HG03103 (cell line): ENCODE results near the gene CNOT10.
A peak's percentile ranks its signal among the peaks of the same experiment; 100 is the strongest.
"Not testable (repeated sequence)": the region's sequence is repeated elsewhere in the genome, so short reads cannot be mapped to it uniquely, and the experiment has no call there.

ENCODE experiments used
- ATAC-seq: cut with Tn5 transposase; IDR thresholded peaks from one replicate; pipeline ENCODE4 v1.9.1; 2021; ENCODE audit warnings: low read depth; ENCODE audit not compliant: unreplicated experiment

Gene CNOT10, protein sequence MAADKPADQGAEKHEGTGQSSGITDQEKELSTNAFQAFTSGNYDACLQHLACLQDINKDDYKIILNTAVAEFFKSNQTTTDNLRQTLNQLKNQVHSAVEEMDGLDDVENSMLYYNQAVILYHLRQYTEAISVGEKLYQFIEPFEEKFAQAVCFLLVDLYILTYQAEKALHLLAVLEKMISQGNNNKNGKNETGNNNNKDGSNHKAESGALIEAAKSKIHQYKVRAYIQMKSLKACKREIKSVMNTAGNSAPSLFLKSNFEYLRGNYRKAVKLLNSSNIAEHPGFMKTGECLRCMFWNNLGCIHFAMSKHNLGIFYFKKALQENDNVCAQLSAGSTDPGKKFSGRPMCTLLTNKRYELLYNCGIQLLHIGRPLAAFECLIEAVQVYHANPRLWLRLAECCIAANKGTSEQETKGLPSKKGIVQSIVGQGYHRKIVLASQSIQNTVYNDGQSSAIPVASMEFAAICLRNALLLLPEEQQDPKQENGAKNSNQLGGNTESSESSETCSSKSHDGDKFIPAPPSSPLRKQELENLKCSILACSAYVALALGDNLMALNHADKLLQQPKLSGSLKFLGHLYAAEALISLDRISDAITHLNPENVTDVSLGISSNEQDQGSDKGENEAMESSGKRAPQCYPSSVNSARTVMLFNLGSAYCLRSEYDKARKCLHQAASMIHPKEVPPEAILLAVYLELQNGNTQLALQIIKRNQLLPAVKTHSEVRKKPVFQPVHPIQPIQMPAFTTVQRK

DNA sequence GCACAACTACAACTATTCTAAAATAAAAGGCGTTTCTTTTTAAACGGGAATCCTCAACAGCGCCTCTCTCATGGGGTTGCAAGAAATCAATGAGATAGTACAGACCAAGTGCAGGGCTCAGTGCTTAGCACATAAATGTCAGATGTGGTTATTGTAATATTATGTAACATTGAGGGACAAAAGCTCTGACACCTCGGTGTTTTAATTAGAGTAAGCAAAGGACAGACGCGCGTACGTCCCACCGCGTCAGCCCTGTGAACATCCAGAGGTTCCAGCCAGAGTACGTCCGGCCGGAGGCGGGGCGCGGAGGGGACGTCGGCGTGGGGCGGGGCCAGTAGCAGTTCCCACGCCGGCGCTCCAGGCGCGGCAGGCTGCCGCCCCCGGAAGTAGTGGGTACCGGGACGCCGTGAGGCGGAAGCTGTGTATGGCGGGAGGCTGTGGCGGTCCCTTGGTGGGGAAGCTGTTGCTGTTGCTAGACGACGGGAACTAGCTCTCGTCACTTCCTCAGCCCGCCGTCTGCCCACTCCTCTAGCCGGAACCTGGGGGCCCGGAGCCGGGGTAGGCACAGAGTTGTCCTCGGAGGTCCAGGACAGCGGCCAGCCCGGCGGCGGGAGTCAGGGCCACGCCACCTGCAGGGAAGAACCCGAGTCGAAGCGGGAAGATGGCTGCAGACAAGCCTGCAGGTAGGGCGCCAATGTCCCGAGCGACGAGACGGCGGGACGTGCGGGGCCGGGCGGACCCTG, at the start of gene CNOT10:
Gene CNOT10, plus strand, starts transcription at position 389 of the 743 bp plus-strand sequence. Its CDS starts 273 bp downstream, at position 662.
- peak; percentile 97 for ATAC-seq

DNA sequence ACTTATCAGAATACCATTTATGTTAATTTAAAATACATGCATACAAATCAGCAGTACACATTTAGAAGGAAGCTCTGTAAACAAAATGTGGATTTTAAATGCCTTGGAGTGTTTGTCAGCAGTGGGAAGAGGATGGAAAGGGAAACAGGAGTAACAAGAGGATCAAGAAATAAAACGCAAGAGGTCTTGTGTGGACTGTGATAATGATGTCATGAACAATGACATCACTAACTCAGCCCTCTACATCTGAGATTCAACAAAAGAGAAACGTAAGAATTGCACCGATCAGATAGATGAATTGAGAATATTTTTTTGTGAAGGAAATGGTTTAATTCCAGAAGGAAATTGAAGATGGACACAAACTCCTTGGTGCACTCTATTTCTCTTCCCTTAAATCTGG, 44.0 kb upstream of the CNOT10 start:
- no peak for ATAC-seq

GRCh38 chr3:32641356-32641755, 43.6 kb upstream of the CNOT10 start:
- ATAC-seq, result no peak

DNA sequence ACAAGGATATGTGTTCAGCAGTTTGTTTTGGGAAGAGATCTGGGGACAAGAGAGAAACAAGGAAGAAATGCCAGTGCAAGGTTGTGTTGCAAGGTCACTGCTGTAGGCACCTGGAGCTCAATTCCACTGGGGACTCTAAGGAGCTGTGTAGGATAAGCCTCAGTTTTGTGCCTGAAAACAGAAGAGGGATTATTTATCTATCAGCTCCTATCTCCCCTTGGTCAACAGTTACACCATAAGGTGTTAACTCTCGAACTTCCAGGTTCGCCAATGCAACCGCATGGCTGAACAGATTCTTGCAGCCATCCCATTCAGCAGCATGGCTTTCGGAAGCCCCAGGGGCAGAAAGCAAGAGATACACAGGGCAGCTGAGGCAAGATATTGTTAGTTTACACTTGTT, 41.6 kb upstream of the CNOT10 start:
- no peak for ATAC-seq

- no peak for ATAC-seq
These were observed 41.2 kb upstream of the CNOT10 start for GRCh38 chr3:32643816-32644215.

GRCh38 chr3:32644380-32644779, 40.6 kb upstream of the CNOT10 start:
- ATAC-seq, result no peak

- ATAC-seq, result no peak
These were observed 38.2 kb upstream of the CNOT10 start for GRCh38 chr3:32646761-32647160.

DNA sequence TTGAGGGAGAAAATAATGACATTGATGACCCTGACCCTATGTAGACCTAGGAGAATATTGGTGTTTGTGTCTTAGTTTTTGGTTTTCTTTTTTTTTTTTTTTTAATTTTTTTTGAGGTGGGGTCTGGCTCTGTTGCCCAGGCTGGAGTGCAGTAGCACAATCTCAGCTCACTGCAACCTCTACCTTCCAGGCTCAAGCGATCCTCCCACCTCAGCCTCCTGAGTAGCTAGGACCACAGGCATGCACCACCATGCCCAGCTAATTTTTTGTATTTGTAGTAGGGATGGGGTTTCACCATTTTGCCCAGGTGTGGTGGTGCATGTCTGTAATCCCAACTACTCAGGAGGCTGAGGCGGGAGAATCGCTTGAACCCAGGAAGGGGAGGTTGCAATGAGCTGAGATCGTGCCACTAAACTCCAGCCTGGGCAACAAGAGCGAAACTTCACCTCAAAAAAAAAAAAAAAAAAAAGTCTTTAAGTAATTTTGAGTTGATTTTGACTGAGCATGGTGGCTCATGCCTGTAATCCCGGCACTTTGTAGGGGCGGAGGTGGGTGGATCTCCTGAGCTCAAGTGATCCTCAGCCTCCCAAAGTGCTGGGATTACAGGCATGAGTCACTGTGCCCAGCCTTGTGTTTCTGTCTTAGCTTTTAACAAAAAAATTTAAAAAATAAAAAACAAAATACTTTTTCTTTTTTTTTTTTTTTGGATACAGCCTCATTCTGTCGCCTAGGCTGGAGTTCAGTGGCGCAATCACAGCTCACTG, 32.5 kb upstream of the CNOT10 start:
- ATAC-seq, result not testable (repeated sequence)

DNA sequence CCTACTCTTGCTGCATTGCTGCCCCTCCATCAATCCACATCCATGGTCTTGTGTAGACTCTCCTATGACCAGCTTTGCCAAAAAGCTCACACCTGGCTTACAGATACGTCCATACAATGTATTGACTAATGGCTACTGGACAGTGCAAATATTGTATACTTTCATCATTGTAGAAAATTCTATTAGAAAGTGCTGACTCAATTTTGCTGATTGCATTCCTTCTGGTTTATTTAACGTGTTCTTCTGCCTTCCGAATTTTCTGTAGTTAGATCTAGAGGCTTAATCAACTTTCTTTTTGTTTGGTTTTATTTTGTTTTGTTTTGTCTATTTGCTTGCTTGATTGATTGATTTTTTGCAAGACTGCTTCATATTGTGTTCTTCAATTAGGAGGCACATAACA, 29.8 kb upstream of the CNOT10 start:
- ATAC-seq, result no peak

- no peak for ATAC-seq
These were observed 24.4 kb upstream of the CNOT10 start for GRCh38 chr3:32660634-32661033.

- no peak for ATAC-seq
These were observed 22.3 kb upstream of the CNOT10 start for GRCh38 chr3:32662647-32663046.

- not testable (repeated sequence) for ATAC-seq
These were observed 20.3 kb upstream of the CNOT10 start for GRCh38 chr3:32664630-32665075.

- no peak for ATAC-seq
These were observed 17.9 kb upstream of the CNOT10 start for GRCh38 chr3:32667072-32667582.

- ATAC-seq, result not testable (repeated sequence)
These were observed 15.8 kb upstream of the CNOT10 start for GRCh38 chr3:32669226-32669625.

GRCh38 chr3:32673730-32674129, 11.3 kb upstream of the CNOT10 start:
- not testable (repeated sequence) for ATAC-seq

- no peak for ATAC-seq
These were observed 9.8 kb upstream of the CNOT10 start for GRCh38 chr3:32675164-32675563.

- ATAC-seq, result no peak
These were observed 9.3 kb upstream of the CNOT10 start for GRCh38 chr3:32675650-32676049.

GRCh38 chr3:32681811-32682210, 3.2 kb upstream of the CNOT10 start:
- no peak for ATAC-seq

- no peak for ATAC-seq
These were observed 774 bp upstream of the CNOT10 start for GRCh38 chr3:32684029-32684799.
